ENCODE measurements around the gene CFAP74. TPM values are rescaled to one million over a fixed set of nuclear protein-coding genes. Genes with fewer than 3 reads are reported as not detected.

Gene CFAP74
- total and polyA plus RNA-seq, 9 of the 15 experiments (the other 6 are each of a cell fraction or from before 2014, with no cell fraction given): 0.03 to 0.15 (median 0.05) TPM; not detected in 6

DNA sequence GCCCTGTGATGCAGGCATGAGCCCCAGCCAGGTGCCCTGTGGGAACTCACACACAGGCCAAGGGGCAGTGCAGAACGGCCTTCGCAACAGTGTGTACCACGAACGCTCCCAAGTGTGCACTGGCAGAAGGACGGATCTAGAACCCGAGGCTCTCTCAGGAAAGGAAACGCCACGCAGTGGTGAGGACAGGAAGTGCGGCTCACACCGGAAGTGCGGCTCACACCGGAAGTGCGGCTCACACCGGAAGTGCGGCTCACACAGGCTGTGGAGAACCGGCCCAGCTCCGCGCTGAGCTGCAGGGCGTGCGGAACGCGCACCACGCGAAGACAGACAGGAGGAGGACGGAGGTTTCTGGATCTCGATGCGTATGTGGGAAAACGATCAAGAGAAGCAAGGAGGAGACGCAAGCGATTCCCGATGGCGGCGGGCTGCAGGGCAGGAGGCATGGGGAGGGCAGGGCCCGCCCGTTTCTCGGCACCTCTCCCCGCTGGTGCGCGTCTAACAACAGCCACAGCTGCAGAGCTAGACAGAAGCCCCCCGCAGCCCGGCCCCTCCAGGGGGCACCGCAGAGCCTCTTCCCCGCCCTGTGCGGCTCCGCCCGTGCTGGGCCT lies 48.6 kb downstream of the CFAP74 start (continued):
- TF ChIP-seq ZNF12 (CRISPR knock-in tag; IDR thresholded peaks at IDR 0.05) (no peak), ZNF695 (CRISPR knock-in tag; IDR thresholded peaks at IDR 0.05) (no peak), ZBED1 (IDR thresholded peaks at IDR 0.05) (no peak), ZNF407 (IDR thresholded peaks at IDR 0.05; ENCODE audit: low read depth) (no peak), FUS (optimal IDR thresholded peaks at IDR 0.05; ENCODE audit: low read depth, low read length) (no peak), CBFA2T2 (conservative IDR thresholded peaks at IDR 0.05) (no peak), MCM7 (IDR thresholded peaks at IDR 0.05) (no peak), NFYB (IDR thresholded peaks at IDR 0.05; ENCODE audit: extremely low read depth, insufficient read length) (no peak), RUNX1 (IDR thresholded peaks at IDR 0.05; ENCODE audit: low read depth) (no peak), HOXB6 (CRISPR knock-in tag; IDR thresholded peaks at IDR 0.05; ENCODE audit: borderline replicate concordance) (no peak), ZNF140 (CRISPR knock-in tag; IDR thresholded peaks at IDR 0.05) (no peak), MAZ (CRISPR knock-in tag; conservative IDR thresholded peaks at IDR 0.05 in 1 of 2, IDR thresholded peaks at IDR 0.05 in 1 of 2) (no peak), UBTF (IDR thresholded peaks at IDR 0.05; ENCODE audit: borderline replicate concordance in 1 of 2, low read depth in 2 of 2, low read length in 2 of 2) (no peak)
- TF ChIP-seq, protein P1, sequence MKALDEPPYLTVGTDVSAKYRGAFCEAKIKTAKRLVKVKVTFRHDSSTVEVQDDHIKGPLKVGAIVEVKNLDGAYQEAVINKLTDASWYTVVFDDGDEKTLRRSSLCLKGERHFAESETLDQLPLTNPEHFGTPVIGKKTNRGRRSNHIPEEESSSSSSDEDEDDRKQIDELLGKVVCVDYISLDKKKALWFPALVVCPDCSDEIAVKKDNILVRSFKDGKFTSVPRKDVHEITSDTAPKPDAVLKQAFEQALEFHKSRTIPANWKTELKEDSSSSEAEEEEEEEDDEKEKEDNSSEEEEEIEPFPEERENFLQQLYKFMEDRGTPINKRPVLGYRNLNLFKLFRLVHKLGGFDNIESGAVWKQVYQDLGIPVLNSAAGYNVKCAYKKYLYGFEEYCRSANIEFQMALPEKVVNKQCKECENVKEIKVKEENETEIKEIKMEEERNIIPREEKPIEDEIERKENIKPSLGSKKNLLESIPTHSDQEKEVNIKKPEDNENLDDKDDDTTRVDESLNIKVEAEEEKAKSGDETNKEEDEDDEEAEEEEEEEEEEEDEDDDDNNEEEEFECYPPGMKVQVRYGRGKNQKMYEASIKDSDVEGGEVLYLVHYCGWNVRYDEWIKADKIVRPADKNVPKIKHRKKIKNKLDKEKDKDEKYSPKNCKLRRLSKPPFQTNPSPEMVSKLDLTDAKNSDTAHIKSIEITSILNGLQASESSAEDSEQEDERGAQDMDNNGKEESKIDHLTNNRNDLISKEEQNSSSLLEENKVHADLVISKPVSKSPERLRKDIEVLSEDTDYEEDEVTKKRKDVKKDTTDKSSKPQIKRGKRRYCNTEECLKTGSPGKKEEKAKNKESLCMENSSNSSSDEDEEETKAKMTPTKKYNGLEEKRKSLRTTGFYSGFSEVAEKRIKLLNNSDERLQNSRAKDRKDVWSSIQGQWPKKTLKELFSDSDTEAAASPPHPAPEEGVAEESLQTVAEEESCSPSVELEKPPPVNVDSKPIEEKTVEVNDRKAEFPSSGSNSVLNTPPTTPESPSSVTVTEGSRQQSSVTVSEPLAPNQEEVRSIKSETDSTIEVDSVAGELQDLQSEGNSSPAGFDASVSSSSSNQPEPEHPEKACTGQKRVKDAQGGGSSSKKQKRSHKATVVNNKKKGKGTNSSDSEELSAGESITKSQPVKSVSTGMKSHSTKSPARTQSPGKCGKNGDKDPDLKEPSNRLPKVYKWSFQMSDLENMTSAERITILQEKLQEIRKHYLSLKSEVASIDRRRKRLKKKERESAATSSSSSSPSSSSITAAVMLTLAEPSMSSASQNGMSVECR (CRISPR knock-in tag; IDR thresholded peaks at IDR 0.05): no peak
